Fibroblast of villous mesenchyme (primary cell): ENCODE data around the gene ADAMTSL1. TPM values are rescaled to one million over a fixed set of nuclear protein-coding genes. Genes with fewer than 3 reads are reported as not detected.

Experiments
- DNase-seq: peaks from one replicate; pipeline ENCODE4 v3.0.0-alpha.2; 2010; ENCODE audit warnings: low read depth
- H3K4me3 ChIP-seq: 2 replicates; pipeline ENCODE4 v1.5.1; 2011; ENCODE audit warnings: low read depth, mild to moderate bottlenecking, low read length
- total RNA-seq: library from RNA; depleted of rRNA; stranded (reverse); fragments of >200 nt; gene quantifications from 2 replicates; pipeline ENCODE4 v1.2.3, GENCODE V29; 2012
- TF ChIP-seq, protein P1 (sequence below): IDR thresholded peaks from 2 replicates; pipeline ENCODE4 v1.5.1; 2012; ENCODE audit warnings: low read depth, mild to moderate bottlenecking, low read length; ENCODE audit not compliant: insufficient read depth

ADAMTSL1 gene
- total RNA-seq, 1 donor: 3.0 TPM

DNA sequence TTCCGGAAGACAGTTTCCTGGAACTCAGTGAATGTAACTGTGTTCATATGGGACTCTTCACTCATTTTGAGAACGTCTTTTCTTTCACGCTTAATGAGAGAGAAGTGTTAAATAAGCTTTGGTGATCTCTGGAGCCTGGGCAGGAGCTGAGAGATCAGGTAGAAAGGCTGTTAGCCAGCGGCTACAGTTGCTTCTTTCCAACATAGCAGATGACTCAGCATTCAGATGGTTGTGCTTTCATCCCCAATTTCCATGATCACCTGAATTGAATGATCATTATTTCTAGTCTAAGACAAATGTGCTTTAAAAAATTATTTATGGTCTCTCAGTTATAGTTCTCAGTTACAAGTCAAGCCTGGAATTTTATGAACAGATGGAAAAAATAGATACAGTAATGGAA, 234.5 kb downstream of the ADAMTSL1 start:
- DNase-seq: no peak
- no peak overlapping the region for H3K4me3 ChIP-seq
- TF ChIP-seq, protein P1, sequence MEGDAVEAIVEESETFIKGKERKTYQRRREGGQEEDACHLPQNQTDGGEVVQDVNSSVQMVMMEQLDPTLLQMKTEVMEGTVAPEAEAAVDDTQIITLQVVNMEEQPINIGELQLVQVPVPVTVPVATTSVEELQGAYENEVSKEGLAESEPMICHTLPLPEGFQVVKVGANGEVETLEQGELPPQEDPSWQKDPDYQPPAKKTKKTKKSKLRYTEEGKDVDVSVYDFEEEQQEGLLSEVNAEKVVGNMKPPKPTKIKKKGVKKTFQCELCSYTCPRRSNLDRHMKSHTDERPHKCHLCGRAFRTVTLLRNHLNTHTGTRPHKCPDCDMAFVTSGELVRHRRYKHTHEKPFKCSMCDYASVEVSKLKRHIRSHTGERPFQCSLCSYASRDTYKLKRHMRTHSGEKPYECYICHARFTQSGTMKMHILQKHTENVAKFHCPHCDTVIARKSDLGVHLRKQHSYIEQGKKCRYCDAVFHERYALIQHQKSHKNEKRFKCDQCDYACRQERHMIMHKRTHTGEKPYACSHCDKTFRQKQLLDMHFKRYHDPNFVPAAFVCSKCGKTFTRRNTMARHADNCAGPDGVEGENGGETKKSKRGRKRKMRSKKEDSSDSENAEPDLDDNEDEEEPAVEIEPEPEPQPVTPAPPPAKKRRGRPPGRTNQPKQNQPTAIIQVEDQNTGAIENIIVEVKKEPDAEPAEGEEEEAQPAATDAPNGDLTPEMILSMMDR: no peak

DNA sequence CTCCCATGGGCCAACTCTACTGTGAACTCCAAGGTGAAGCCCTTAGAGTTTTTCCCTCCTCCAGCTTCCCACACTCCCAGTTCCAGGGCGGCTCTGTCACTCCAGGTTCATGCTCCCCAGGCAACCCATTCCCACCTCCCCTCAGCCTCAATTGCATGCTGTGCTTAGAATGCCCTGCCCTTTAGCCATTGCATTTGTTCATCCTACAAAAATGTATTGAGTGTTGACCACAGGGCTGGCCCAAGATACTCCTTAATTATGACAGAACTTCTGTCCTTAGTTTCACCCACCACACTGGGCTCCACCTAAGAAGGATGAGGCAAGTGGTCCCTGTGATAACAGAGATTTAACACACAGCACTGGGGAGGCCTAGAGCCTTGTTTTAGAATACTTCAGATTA, 236.1 kb downstream of the ADAMTSL1 start:
- TF ChIP-seq, protein P1: no peak
- no peak for DNase-seq
- H3K4me3 ChIP-seq: no peak overlapping the region

DNA sequence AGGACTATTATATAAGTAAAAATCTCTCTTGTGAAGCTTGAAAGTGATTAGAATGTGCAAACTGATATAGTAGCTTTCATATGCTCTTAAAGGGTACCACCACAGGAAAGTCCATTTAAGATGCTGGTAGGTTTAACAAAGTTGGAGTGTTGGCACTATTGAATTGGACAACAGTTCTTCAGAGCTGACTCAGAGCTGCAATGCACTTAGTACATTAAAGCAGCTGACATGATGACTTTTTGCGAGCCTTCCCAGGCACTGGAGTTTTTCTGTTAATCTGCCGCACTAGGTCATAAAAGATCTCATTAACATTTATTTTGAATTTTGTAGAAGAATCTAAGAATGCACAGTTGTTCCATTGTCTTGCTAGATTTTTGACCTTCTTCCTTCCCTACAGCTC, 243.8 kb downstream of the ADAMTSL1 start:
- H3K4me3 ChIP-seq: no peak overlapping the region
- TF ChIP-seq, protein P1: no peak
- peak; percentile 19 for DNase-seq

DNA sequence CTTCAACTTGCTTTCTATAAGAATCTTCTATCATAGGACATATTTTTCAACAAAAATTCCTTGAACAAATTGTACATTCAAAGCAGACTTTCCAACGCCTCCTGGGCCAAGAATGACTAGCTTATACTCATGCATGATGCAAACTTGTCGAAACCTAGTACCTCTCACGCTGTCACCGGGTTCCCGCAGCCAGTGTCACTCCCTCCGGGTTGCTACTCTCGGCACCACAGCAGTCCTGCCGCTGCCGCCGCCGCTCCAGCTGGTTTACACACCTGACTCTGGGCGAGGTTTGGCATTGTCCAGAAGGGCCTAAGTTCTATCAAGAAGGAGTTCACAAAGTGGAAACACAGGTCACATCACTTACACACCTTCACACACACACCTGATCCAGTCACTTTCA, 244.4 kb downstream of the ADAMTSL1 start:
- TF ChIP-seq, protein P1: no peak
- DNase-seq: no peak
- no peak overlapping the region for H3K4me3 ChIP-seq

DNA sequence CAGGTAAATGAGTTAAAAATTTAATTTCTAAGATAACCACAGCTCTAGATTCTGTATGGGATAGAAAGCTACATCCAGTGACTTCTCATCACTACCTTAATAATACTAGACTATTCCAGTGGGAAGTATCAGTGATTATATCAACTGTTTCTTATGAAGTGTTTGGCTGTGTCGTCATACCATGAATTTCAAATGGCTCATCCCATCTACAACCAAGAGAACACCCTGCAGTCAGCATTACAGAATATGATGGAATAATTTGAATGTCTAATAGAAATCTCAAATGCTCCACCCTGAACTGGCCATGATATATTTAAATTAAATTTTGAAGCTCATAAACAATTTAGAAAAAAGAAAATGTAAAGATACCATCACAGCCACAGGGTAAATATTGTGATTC, 245.0 kb downstream of the ADAMTSL1 start:
- TF ChIP-seq, protein P1: no peak
- H3K4me3 ChIP-seq: no peak overlapping the region
- no peak for DNase-seq

DNA sequence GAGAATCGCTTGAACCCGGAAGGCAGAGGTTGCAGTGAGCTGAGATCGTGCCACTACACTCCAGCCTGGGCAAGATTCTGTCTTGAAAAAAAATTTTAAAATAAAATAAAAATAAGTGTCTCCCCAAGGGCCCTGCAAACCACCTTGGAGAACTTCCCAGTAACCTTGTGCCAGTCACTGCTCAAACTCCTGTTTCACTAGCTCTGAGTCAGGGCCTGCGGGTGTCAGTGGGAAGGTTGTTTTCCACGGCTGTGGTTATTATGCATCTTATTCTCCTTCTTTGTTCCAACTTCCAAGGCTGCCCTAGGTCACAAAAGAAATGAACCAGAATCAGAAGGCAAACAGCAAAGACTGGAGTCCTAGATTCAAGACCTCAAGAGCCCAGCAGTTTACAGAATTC, 246.7 kb downstream of the ADAMTSL1 start:
- DNase-seq: no peak
- H3K4me3 ChIP-seq: no peak overlapping the region
- TF ChIP-seq, protein P1: no peak

DNA sequence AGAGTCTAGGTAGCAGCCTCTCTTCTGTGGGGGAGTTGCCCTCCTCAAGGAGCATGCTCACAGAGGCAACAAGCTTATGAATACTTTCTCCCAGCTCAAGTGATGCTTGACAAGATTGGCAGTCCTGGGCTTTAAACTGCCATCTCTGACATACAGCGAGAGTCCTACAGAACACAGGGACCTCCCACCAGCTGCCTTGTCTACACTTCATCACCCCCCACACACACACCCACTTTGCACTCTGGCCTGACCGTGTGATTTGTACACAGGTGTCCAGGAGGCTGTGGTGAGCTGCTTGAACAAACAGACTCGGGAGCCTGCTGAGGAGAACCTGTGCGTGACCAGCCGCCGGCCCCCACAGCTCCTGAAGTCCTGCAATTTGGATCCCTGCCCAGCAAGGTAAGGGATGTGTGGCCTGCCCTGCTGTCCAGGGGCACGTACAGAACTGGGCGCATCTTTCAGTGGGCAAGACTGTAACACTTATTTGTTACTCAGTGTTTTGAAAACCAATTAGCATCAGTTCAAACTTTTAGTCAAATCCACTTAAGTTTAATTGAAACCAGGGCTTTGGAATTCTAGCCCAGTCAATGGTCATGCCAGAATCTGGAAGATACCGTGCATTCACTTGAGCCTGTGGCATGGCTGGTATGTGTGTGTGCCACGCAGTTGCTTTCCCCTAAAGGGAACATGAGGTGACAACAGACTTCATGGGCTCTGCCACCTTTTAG, 247.5 kb downstream of the ADAMTSL1 start:
- no peak for DNase-seq

More for the DNA sequence above, 247.5 kb downstream of the ADAMTSL1 start:
- H3K4me3 ChIP-seq: no peak overlapping the region
- TF ChIP-seq, protein P1: no peak
